ENCODE results near the gene TRPM2.

DNA sequence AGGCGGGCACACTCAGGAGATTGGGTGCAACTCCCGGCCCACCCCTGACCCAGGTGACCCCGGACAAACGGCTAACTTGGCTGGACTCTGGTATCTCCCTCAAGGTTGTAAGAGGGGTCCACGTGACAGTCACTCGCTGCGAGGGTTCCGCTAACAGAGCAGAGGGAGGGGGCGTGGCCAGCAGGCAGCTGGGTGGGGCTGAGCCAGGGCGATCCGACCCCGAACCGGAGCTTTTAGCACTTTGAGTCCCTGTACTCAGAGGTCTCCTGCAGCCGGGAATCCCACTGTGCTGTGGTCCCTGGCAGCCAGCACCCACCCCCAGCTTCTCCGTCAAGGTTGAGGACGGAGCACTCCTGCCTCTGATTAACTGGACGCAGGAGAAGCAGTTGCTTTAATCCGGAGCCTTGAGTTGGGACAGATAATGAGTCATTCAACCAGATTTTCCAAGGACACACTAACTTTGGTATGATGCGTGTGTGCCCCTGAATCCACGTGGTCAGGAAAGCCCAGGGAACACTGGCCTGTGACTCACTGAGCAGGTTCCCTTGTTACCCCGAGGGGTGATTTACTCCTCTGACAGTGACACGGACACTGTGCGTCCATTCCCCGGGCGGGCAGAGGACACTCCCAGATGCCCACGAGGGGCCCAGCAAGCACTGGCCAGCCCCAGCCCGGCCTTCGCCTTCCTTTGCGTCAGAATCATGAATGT, 16.8 kb downstream of the TRPM2 start:
- TF ChIP-seq CTCF (IDR thresholded peaks at IDR 0.05) (no peak), POLR2A (IDR thresholded peaks at IDR 0.05) (no peak)
